ENCODE measurements around the gene NHEJ1.
A peak's percentile ranks its signal among the peaks of the same experiment; 100 is the strongest.

NHEJ1 gene

GRCh38 chr2:219163156-219163555, 2.5 kb upstream of the NHEJ1 start:
- no peak for DNase-seq (ENCODE audit: extremely low read depth, insufficient read length)
- H3K27me3 ChIP-seq (replicated peaks; ENCODE audit: control insufficient read depth, insufficient read depth, low read length): no peaks in the 10 kb centered on the region
- no peak overlapping the region for H3K4me3 ChIP-seq (replicated peaks; ENCODE audit: low read depth, low read length)
- TF ChIP-seq CTCF (IDR thresholded peaks at IDR 0.05; ENCODE audit: insufficient read depth, low read length, poor library complexity, severe bottlenecking): no peak
- peaks cover 2% of the 10 kb centered on the region; the same call in 1 of the 2 replicates for H3K36me3 ChIP-seq (ENCODE audit: control insufficient read depth, insufficient read depth, low read length)

DNA sequence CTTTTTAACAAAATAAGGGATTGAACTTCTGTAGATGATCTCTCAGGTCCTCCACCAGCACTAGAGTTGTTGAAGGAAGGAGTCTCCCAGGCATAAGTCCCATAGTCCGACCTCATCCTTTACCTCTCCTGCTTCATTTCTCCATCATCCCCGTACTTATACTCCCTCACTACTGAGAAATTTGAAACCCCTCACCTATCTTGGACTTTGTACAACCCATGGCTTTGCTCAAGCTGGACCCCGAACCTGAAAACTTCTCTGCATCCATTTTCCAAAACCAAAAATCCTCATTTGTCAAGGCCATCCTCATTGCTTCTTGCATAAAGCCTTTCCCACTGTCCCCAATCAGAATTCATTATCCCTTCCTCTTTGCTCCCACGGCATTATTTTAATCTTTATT, 482 bp upstream of the NHEJ1 start:
- H3K4me3 ChIP-seq (replicated peaks; ENCODE audit: low read depth, low read length): peak overlapping the region; percentile 86
- no peaks in the 10 kb centered on the region; the same call in 1 of the 2 replicates for H3K36me3 ChIP-seq (ENCODE audit: control insufficient read depth, insufficient read depth, low read length)
- DNase-seq (ENCODE audit: extremely low read depth, insufficient read length): no peak
- TF ChIP-seq CTCF (IDR thresholded peaks at IDR 0.05; ENCODE audit: insufficient read depth, low read length, poor library complexity, severe bottlenecking): no peak
- no peaks in the 10 kb centered on the region for H3K27me3 ChIP-seq (replicated peaks; ENCODE audit: control insufficient read depth, insufficient read depth, low read length)

GRCh38 chr2:219159771-219160185, 837 bp downstream of the NHEJ1 start:
- Histone ChIP-seq H3K4me3 (replicated peaks; ENCODE audit: low read depth, low read length) (peak overlapping the region; percentile 86), H3K27me3 (replicated peaks; ENCODE audit: control insufficient read depth, insufficient read depth, low read length) (no peaks in the 10 kb centered on the region), H3K36me3 (ENCODE audit: control insufficient read depth, insufficient read depth, low read length) (no peaks in the 10 kb centered on the region; the same call in 1 of the 2 replicates)
- DNase-seq (ENCODE audit: extremely low read depth, insufficient read length): no peak
- TF ChIP-seq CTCF (IDR thresholded peaks at IDR 0.05; ENCODE audit: insufficient read depth, low read length, poor library complexity, severe bottlenecking): no peak

DNA sequence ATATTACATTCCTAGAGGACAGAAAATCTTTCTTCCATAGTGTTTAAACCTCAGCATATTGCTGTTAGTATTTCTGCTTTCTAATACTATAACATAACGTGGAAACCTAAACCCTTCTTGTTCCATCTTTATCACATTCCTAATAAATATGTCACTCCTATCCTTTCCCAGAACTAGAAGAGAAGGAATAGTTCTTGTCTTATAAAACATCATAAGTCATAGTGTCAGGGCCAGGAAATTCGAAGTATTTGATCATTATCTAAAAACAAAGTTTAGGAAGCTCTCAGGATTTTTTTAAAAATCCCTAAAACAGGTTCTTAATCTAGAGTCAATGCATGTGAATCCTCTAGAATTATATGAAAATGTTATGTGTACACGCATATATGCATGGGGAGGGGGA, 2.0 kb downstream of the NHEJ1 start:
- Histone ChIP-seq H3K27me3 (replicated peaks; ENCODE audit: control insufficient read depth, insufficient read depth, low read length) (no peaks in the 10 kb centered on the region), H3K36me3 (ENCODE audit: control insufficient read depth, insufficient read depth, low read length) (no peaks in the 10 kb centered on the region; the same call in 1 of the 2 replicates), H3K4me3 (replicated peaks; ENCODE audit: low read depth, low read length) (no peak overlapping the region)
- no peak for TF ChIP-seq CTCF (IDR thresholded peaks at IDR 0.05; ENCODE audit: insufficient read depth, low read length, poor library complexity, severe bottlenecking)
- no peak for DNase-seq (ENCODE audit: extremely low read depth, insufficient read length)

- Histone ChIP-seq H3K27me3 (replicated peaks; ENCODE audit: control insufficient read depth, insufficient read depth, low read length) (no peaks in the 10 kb centered on the region), H3K36me3 (ENCODE audit: control insufficient read depth, insufficient read depth, low read length) (no peaks in the 10 kb centered on the region; the same call in 1 of the 2 replicates), H3K4me3 (replicated peaks; ENCODE audit: low read depth, low read length) (no peak overlapping the region)
- no peak for TF ChIP-seq CTCF (IDR thresholded peaks at IDR 0.05; ENCODE audit: insufficient read depth, low read length, poor library complexity, severe bottlenecking)
- no peak for DNase-seq (ENCODE audit: extremely low read depth, insufficient read length)
These were observed 2.6 kb downstream of the NHEJ1 start for GRCh38 chr2:219158025-219158424.

GRCh38 chr2:219157396-219157795, 3.2 kb downstream of the NHEJ1 start:
- Histone ChIP-seq H3K36me3 (ENCODE audit: control insufficient read depth, insufficient read depth, low read length) (no peaks in the 10 kb centered on the region; the same call in 1 of the 2 replicates), H3K27me3 (replicated peaks; ENCODE audit: control insufficient read depth, insufficient read depth, low read length) (no peaks in the 10 kb centered on the region), H3K4me3 (replicated peaks; ENCODE audit: low read depth, low read length) (no peak overlapping the region)
- DNase-seq (ENCODE audit: extremely low read depth, insufficient read length): no peak
- no peak for TF ChIP-seq CTCF (IDR thresholded peaks at IDR 0.05; ENCODE audit: insufficient read depth, low read length, poor library complexity, severe bottlenecking)

Data from GM06990 (cell line).